Body of pancreas (tissue), 4 donors: ENCODE results near the gene FAM107A.

ENCODE experiments used
- POLR2A ChIP-seq, 3 donors: fragments of 450-650 bp; IDR thresholded peaks; one replicate each; pipeline ENCODE4 v1.6.1; 2016; ENCODE audit warnings: antibody characterized with exemption in 3 of 3, mild to moderate bottlenecking in 2 of 3
- TF ChIP-seq, protein P1 (sequence below), 7 experiments: fragments of 450-650 bp in 4 of 7; fragments of 200-600 bp in 3 of 7; sonication (generic) in 3 of 7; IDR thresholded peaks; one replicate each; pipeline ENCODE4 v1.5.1; 2016 to 2019; ENCODE audit warnings: antibody characterized with exemption in 7 of 7

DNA sequence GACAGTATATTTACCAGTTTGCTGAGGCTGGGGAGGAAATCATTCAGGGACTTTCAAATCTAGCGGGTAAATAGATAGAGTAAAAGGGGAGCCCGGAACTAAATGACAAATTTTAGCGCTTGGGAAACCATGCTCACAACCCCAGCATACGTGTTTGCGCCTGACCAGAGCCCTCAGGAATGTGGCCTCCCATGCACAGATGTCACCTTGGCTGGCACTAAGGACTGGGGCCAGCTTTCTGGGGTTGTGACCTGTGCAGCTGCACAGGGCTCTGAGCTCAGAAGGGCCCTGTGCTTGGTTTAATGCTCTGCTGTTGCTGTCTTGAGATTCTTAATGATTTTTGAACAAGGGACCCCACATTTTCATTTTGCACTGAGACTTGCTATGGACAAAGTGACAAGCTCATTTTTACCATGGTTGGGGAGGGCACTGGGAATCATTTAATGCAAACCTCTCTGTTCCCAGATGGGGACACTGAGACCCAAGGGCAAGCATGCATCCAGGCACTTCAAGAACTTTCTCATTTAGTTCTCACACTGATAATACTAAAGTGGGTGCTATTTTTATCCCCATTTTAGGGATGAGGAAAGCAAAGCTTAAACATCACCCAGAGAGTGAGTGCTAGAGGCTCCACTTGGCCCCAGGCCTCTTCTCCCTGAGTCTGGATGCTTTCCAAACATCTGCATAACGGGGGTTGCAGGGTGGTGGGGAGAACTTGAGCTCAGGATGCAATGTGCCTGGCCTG, 44.1 kb upstream of the FAM107A start:
- no peak for TF ChIP-seq POLR2A (IDR thresholded peaks at IDR 0.05)
- TF ChIP-seq, protein P1, sequence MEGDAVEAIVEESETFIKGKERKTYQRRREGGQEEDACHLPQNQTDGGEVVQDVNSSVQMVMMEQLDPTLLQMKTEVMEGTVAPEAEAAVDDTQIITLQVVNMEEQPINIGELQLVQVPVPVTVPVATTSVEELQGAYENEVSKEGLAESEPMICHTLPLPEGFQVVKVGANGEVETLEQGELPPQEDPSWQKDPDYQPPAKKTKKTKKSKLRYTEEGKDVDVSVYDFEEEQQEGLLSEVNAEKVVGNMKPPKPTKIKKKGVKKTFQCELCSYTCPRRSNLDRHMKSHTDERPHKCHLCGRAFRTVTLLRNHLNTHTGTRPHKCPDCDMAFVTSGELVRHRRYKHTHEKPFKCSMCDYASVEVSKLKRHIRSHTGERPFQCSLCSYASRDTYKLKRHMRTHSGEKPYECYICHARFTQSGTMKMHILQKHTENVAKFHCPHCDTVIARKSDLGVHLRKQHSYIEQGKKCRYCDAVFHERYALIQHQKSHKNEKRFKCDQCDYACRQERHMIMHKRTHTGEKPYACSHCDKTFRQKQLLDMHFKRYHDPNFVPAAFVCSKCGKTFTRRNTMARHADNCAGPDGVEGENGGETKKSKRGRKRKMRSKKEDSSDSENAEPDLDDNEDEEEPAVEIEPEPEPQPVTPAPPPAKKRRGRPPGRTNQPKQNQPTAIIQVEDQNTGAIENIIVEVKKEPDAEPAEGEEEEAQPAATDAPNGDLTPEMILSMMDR (IDR thresholded peaks at IDR 0.05), result no peak
